Measurements from ENCODE around the gene TARDBP.
"Not testable (repeated sequence)": the region's sequence is repeated elsewhere in the genome, so short reads cannot be mapped to it uniquely, and the experiment has no call there.

TARDBP gene

GRCh38 chr1:11059968-11060830, 47.7 kb downstream of the TARDBP start, which contains the start of gene SRM:
Gene SRM, minus strand, starts transcription at chr1:11060018. Its CDS starts 75 bp downstream, at chr1:11059943.
- Histone ChIP-seq H3K9ac (ENCODE audit: insufficient read length, low read depth) (peak within 1 kb of the TSS; percentile 95), H3K27me3 (ENCODE audit: insufficient read depth, insufficient read length) (no peaks in the 10 kb centered on the region), H3K36me3 (ENCODE audit: insufficient read depth, insufficient read length, low read length) (peaks cover 54% of the 10 kb centered on the region), H3K4me3 (ENCODE audit: insufficient read length, low read depth) (peak within 1 kb of the TSS; percentile 84), H3K9me3 (ENCODE audit: insufficient read depth, low read length) (no peaks in the 10 kb centered on the region), H3K4me1 (ENCODE audit: insufficient read depth, insufficient read length) (peaks cover 3% of the 10 kb centered on the region)
- TF ChIP-seq SUZ12 (IDR thresholded peaks at IDR 0.05; ENCODE audit: extremely low read depth, insufficient read depth, insufficient read length), result no peak
- no peak for TF ChIP-seq YY1 (IDR thresholded peaks at IDR 0.05; ENCODE audit: insufficient read depth, insufficient read length)
- TF ChIP-seq ZNF274 (IDR thresholded peaks at IDR 0.05; ENCODE audit: low read depth, low read length), result no peak
- DNase-seq (ENCODE audit: low read depth, low spot score), result peak; percentile 80

DNA sequence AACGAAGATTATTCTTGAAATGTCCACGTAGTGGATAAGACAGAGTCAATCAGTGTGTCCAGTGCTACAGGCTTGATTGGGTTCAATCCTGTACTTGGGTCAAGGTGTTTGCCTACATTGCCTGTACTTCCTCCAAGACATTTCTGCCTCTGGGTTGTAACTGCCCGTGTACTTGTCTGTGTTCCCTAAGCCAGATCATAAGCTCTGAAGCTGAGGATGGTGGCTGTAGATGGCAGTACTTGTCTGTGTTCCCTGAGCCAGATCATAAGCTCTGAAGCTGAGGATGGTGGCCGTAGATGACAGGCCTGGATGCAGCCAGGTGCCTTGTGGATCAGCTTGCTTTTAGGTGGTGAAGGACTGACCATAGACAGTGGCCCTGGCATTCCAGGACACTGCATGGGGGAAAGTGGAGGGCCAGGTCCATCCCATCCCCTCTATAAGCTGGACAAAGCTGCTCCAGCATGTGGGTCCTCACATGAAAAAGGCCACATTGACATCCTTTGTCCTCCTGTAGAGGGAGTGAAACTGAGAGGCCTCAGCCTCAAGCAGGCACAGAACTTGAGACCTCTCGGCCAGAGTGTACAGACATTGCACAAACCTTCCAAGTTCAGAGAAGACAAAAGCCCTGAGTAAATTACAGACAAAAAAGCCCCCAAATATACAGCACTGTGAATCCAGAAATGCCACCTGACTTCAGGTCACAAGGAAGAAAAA, 49.4 kb downstream of the TARDBP start:
- TF ChIP-seq ZNF274 (IDR thresholded peaks at IDR 0.05; ENCODE audit: low read depth, low read length) (no peak), YY1 (IDR thresholded peaks at IDR 0.05; ENCODE audit: insufficient read depth, insufficient read length) (no peak), SUZ12 (IDR thresholded peaks at IDR 0.05; ENCODE audit: extremely low read depth, insufficient read depth, insufficient read length) (no peak)
- no peak for DNase-seq (ENCODE audit: low read depth, low spot score)
- H3K27me3 ChIP-seq (ENCODE audit: insufficient read depth, insufficient read length), result no peaks in the 10 kb centered on the region
- H3K36me3 ChIP-seq (ENCODE audit: insufficient read depth, insufficient read length, low read length), result peaks cover 57% of the 10 kb centered on the region
- H3K9ac ChIP-seq (ENCODE audit: insufficient read length, low read depth), result peak overlapping the region; percentile 8
- H3K4me3 ChIP-seq (ENCODE audit: insufficient read length, low read depth), result no peak overlapping the region
- peaks cover 3% of the 10 kb centered on the region for H3K4me1 ChIP-seq (ENCODE audit: insufficient read depth, insufficient read length)
- H3K9me3 ChIP-seq (ENCODE audit: insufficient read depth, low read length), result no peaks in the 10 kb centered on the region

- Histone ChIP-seq H3K9ac (ENCODE audit: insufficient read length, low read depth) (peak overlapping the region; percentile 21), H3K4me3 (ENCODE audit: insufficient read length, low read depth) (no peak overlapping the region), H3K27me3 (ENCODE audit: insufficient read depth, insufficient read length) (no peaks in the 10 kb centered on the region), H3K4me1 (ENCODE audit: insufficient read depth, insufficient read length) (peaks cover 3% of the 10 kb centered on the region), H3K9me3 (ENCODE audit: insufficient read depth, low read length) (no peaks in the 10 kb centered on the region), H3K36me3 (ENCODE audit: insufficient read depth, insufficient read length, low read length) (peaks cover 53% of the 10 kb centered on the region)
- TF ChIP-seq ZNF274 (IDR thresholded peaks at IDR 0.05; ENCODE audit: low read depth, low read length), result no peak
- TF ChIP-seq SUZ12 (IDR thresholded peaks at IDR 0.05; ENCODE audit: extremely low read depth, insufficient read depth, insufficient read length), result no peak
- TF ChIP-seq YY1 (IDR thresholded peaks at IDR 0.05; ENCODE audit: insufficient read depth, insufficient read length), result no peak
- DNase-seq (ENCODE audit: low read depth, low spot score), result no peak
Measured at GRCh38 chr1:11062965-11063401, 50.5 kb downstream of the TARDBP start.

- not testable (repeated sequence) for H3K4me1 ChIP-seq (ENCODE audit: insufficient read depth, insufficient read length); H3K27me3 ChIP-seq (ENCODE audit: insufficient read depth, insufficient read length); H3K9ac ChIP-seq (ENCODE audit: insufficient read length, low read depth); DNase-seq (ENCODE audit: low read depth, low spot score); H3K4me3 ChIP-seq (ENCODE audit: insufficient read length, low read depth); H3K9me3 ChIP-seq (ENCODE audit: insufficient read depth, low read length)
- peaks cover 55% of the 10 kb centered on the region for H3K36me3 ChIP-seq (ENCODE audit: insufficient read depth, insufficient read length, low read length)
Measured at GRCh38 chr1:11063937-11064537, 51.6 kb downstream of the TARDBP start.

DNA sequence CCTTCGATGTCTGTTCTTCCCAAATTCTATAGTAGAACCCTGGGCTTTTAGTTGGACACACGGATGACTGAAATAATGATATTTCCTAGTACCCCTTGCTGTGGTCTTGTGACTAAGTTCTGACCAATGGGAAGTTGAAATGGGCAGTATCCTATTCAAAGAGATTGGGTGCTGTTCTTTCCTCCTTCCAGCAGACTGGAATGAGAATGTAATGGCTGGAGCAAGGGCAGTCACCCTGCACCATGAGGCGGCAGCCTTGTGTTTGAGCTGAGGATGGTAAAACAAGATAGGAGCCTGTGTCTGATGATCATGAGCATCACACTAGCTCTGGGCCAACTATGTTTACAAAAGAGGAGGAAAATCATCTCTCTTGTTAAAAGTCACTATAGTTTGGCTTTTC, 52.5 kb downstream of the TARDBP start:
- Histone ChIP-seq H3K9ac (ENCODE audit: insufficient read length, low read depth) (no peak overlapping the region), H3K9me3 (ENCODE audit: insufficient read depth, low read length) (no peaks in the 10 kb centered on the region), H3K36me3 (ENCODE audit: insufficient read depth, insufficient read length, low read length) (peaks cover 64% of the 10 kb centered on the region), H3K4me1 (ENCODE audit: insufficient read depth, insufficient read length) (peaks cover 3% of the 10 kb centered on the region), H3K4me3 (ENCODE audit: insufficient read length, low read depth) (no peak overlapping the region), H3K27me3 (ENCODE audit: insufficient read depth, insufficient read length) (no peaks in the 10 kb centered on the region)
- DNase-seq (ENCODE audit: low read depth, low spot score), result no peak
- no peak for TF ChIP-seq SUZ12 (IDR thresholded peaks at IDR 0.05; ENCODE audit: extremely low read depth, insufficient read depth, insufficient read length)
- TF ChIP-seq ZNF274 (IDR thresholded peaks at IDR 0.05; ENCODE audit: low read depth, low read length), result no peak
- TF ChIP-seq YY1 (IDR thresholded peaks at IDR 0.05; ENCODE audit: insufficient read depth, insufficient read length), result no peak

DNA sequence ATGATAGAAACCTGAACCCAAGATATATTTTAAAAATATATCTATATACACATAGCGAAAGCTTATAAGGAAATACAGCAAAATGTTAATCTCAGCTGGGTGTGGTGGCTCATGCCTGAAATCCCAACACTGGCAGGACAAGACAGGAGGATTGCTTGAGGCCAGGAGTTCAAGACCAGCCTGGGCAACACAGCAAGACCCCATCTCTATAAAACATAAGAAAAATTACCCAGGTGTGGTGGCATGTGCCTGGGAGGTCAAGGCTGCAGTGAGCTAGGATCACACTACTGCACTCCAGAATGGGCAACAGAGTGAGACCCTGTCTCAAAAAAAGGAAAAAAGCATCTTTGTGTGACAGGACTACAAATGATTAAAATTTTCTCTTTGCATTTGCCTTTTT, 53.3 kb downstream of the TARDBP start:
- no peaks in the 10 kb centered on the region for H3K9me3 ChIP-seq (ENCODE audit: insufficient read depth, low read length)
- no peak overlapping the region for H3K9ac ChIP-seq (ENCODE audit: insufficient read length, low read depth)
- H3K27me3 ChIP-seq (ENCODE audit: insufficient read depth, insufficient read length), result no peaks in the 10 kb centered on the region
- DNase-seq (ENCODE audit: low read depth, low spot score), result no peak
- H3K4me1 ChIP-seq (ENCODE audit: insufficient read depth, insufficient read length), result peaks cover 2% of the 10 kb centered on the region
- TF ChIP-seq ZNF274 (IDR thresholded peaks at IDR 0.05; ENCODE audit: low read depth, low read length) (no peak), YY1 (IDR thresholded peaks at IDR 0.05; ENCODE audit: insufficient read depth, insufficient read length) (no peak), SUZ12 (IDR thresholded peaks at IDR 0.05; ENCODE audit: extremely low read depth, insufficient read depth, insufficient read length) (no peak)
- peaks cover 72% of the 10 kb centered on the region for H3K36me3 ChIP-seq (ENCODE audit: insufficient read depth, insufficient read length, low read length)
- H3K4me3 ChIP-seq (ENCODE audit: insufficient read length, low read depth), result no peak overlapping the region

All from NT2/D1 (cell line).